Measurements from ENCODE around the gene PANX3.

- TF ChIP-seq POLR2A (IDR thresholded peaks at IDR 0.05) (no peak), EP300 (IDR thresholded peaks at IDR 0.05) (no peak), POLR2AphosphoS5 (IDR thresholded peaks at IDR 0.05) (no peak)
- TF ChIP-seq, protein P1, sequence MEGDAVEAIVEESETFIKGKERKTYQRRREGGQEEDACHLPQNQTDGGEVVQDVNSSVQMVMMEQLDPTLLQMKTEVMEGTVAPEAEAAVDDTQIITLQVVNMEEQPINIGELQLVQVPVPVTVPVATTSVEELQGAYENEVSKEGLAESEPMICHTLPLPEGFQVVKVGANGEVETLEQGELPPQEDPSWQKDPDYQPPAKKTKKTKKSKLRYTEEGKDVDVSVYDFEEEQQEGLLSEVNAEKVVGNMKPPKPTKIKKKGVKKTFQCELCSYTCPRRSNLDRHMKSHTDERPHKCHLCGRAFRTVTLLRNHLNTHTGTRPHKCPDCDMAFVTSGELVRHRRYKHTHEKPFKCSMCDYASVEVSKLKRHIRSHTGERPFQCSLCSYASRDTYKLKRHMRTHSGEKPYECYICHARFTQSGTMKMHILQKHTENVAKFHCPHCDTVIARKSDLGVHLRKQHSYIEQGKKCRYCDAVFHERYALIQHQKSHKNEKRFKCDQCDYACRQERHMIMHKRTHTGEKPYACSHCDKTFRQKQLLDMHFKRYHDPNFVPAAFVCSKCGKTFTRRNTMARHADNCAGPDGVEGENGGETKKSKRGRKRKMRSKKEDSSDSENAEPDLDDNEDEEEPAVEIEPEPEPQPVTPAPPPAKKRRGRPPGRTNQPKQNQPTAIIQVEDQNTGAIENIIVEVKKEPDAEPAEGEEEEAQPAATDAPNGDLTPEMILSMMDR (IDR thresholded peaks at IDR 0.05) = no peak
Measured at GRCh38 chr11:124638500-124638899, 27.3 kb downstream of the PANX3 start.

Measured in sigmoid colon (tissue), 4 donors.